NCI-H1092 (cell line): ENCODE measurements around the gene IL32.

ENCODE experiments used
- DNase-seq: peaks from one replicate; lab custom pipeline; 2025; lab: John Stamatoyannopoulos, UW

The IL32 gene

GRCh38 chr16:3027983-3028715 is 37.3 kb upstream of the IL32 start:
- DNase-seq = peak; percentile 81

DNA sequence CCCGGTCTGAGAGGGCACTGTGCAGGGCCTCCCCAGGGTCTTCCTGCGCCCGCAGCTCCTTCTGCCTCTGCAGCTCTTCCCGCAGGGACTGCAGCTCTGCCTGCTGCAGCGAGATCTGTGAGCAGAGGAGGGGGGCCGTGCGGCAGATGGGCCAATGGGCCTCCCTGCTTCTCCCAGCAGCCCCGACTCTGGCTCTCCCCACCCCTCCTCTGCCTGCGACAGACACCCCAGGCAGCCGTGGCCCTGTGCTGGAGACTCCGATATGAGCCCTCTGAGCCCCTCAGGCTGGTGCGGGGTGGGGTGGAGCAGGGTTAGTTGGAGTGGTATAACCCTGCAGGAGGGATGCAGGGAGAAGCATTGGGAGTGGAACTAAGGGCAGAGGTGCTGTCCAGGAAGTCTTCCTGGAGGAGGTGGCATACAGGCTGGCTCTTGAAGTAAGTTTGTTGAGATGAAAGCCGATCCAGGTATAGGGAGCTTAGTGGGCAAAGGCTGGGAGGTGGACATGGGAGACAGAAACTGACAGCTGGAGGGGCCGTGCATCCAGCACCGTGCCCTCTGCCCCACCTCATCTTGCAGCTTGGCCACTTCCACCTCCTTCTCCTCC is 36.6 kb upstream of the IL32 start:
- DNase-seq = no peak

GRCh38 chr16:3029491-3030221 is 35.8 kb upstream of the IL32 start:
- DNase-seq = no peak

DNA sequence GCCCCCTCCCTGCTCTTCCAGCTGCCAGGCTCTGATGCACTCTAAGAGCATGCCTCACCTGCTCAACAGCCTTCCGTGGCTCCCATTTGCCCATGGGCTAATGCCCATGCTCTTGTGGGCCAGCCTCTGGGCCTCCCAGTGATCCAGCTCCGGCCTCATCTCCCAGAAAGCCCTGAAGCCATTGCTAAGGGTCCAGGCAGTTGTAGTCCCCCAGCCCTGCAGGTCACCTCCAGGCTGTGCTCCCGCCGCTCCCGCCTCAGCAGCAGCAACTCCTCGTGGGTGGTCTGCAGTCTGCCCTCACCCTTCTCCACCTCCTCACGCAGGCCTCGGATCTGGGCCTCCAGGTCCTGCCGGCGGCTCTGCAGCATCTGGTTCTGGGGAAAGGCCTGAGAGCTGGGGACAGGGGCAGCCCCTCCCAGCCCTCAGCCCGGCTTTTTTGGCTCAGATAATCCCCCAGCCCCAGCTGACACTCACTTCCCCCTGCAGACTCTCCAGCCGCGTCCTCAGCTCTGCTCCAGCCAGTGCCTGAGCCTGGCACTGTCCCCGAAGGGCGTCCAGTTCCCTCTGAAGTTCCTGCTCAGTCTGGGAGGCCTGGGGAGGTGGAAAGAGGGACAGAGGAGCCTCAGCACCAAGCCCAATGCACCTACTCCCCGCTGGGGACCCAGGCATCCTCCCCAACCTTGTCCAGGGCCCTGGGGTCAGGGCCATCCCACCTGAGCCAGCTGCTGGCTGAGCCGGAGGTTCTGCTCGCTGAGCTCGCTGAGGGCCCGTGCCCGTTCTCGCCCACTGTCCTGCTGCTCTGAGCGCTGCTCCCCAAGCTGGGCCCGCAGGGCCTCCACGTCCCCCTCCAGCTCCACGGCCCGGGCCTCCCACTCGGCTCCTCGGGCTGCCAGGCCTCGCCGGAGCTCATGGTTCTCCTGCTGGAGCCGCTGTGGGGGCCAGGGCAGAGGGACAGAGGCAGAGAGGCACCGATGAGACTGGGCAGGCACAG is 34.9 kb upstream of the IL32 start:
- DNase-seq = no peak

DNA sequence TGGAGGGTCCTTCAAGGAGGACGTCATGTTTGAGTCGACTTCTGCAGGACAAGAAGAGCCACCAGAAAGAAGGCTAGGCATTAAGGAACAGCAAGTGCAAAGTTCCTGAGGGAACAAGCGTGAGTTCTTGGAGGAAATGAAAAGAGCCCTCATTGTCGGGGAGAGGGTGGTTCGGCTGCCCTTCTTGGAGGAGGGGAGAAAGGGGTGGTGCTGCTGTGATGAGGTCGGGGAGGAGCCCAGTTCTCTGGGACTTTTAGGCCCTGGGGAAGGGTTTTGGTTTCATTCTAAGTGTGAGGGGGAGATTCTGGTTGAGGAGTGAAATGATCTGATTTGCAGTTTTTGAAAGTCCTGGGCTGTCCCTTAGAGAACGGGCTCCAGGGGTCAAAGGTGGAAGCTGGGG is 32.8 kb upstream of the IL32 start:
- no peak for DNase-seq

DNA sequence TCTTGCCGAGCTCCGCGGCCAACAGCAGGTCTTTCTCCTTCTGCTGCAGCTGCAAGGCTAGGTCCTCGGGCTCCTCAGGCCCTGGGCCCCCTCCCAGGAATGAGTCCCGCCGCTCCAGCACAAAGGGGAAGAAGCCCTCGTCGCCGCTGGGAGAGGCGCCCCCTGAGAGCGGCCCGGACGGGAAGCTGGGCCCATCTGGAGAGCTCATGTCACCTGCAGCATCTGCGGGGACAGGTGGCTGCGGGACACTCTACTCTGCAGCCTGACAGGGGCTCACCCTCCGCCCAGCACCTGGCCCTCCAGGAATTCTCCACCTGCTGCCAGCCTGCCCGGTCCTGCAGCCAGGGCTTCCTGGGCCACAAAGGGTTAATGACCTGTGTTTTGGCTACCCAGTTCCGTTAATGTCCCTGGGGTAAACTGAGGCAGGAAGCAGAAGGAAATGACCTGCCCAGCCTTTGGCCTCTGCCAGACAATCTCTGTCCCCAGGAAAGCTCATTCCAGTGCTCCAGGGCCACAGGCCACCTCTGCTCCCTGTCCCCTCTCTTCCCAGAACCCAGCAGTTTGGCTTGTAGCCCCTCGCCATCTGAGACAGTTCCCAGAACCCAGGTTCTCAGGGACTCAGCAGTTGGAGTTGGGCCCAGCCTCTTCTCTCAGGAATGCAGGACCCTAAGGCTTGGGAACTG is 30.0 kb upstream of the IL32 start:
- DNase-seq = no peak

GRCh38 chr16:3035972-3036725 is 29.3 kb upstream of the IL32 start:
- no peak for DNase-seq

GRCh38 chr16:3036726-3037315 is 28.6 kb upstream of the IL32 start, which contains the start of gene BICDL2:
BICDL2 (minus strand) TSS chr16:3036944; CDS start chr16:3035496, 1,448 bp downstream.
- DNase-seq = no peak

- no peak for DNase-seq
Measured at GRCh38 chr16:3038256-3038655, 27.2 kb upstream of the IL32 start.

DNA sequence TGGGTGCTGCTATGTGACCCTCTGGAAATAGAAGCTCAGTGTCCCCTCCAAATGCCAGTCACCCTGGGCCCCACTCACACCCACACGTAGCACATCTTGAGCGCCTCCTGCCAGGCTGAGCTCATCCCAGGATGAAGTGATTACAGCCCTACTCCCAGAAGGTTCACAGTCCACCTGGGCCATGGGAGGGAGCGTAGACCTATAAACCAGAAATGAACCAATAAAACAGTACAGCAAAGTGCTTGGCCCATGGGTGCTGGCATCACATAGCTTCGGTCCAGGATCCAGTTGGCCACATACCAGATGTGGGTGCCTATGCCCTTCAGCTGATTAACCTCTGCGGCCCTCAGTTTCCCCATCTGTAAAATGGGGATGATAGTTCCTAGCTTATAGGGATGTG is 26.5 kb upstream of the IL32 start:
- no peak for DNase-seq

- DNase-seq = no peak
Measured at GRCh38 chr16:3042376-3042775, 23.1 kb upstream of the IL32 start.

DNA sequence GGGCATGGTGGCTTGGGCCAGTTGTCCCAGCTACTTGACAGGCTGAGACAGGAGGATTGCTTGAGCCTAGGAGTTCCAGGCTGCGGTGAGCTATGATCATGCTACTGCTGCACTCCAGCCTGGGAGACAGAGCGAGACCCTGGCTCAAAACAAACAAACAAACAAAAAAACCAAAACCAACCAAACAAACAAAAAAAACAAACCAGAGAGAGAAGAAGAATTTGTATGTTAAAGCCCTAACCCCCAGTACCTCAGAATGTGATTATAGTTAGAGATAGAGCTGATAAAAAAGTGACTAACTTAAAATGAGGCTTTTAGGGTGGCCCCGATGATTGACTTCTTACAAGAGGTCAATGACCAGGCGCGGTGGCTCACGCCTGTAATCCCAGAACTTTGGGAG is 20.7 kb upstream of the IL32 start:
- no peak for DNase-seq

- DNase-seq = no peak
Measured at GRCh38 chr16:3045758-3046640, 19.4 kb upstream of the IL32 start, which contains the start of gene MMP25. MMP25 (plus strand) TSS chr16:3046561; CDS start chr16:3046918, 357 bp downstream.

DNA sequence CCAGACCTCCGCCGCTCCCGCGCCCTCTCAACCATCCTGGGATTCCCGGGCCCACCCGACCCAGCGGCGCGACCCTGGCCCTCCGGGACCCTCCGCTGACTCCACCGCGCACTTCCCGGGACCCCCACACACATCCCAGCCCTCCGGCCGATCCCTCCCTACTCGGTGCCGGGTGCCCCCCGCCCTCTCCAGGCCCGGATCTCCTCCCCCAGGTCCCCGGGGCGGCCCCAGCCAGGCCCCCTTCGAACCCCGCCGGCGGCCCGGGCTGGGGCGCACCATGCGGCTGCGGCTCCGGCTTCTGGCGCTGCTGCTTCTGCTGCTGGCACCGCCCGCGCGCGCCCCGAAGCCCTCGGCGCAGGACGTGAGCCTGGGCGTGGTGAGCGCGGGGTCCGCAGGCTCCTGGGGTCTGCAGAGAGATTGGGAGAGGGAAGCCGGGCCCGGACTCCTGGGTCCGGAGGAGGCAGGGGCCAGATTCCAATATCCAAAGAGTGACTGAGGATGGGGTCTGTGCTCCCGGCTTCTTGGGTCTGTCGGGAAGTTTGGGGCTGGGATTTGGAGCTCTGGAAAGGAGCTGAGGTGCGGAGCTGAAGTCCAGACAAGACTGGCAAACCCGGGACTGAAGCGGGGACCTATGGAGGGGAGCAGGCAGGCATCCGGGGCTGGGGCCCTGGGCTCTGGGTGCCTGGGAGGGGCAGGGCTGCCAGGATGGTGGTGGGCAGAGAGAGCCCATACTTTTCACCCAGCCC is 18.6 kb upstream of the IL32 start:
- no peak for DNase-seq

DNA sequence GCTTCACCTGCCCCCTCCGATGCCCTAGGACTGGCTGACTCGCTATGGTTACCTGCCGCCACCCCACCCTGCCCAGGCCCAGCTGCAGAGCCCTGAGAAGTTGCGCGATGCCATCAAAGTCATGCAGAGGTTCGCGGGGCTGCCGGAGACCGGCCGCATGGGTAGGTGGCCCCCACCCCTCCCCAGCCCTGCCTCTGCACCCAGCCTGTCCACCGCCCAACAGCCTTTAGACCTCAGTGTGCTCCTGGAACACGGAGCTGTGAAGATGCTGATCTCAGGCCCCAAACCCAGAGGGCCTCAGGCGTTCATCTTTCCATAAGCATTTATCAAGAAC is 18.1 kb upstream of the IL32 start:
- no peak for DNase-seq

- DNase-seq = no peak
Measured at GRCh38 chr16:3049921-3050481, 15.4 kb upstream of the IL32 start.

DNA sequence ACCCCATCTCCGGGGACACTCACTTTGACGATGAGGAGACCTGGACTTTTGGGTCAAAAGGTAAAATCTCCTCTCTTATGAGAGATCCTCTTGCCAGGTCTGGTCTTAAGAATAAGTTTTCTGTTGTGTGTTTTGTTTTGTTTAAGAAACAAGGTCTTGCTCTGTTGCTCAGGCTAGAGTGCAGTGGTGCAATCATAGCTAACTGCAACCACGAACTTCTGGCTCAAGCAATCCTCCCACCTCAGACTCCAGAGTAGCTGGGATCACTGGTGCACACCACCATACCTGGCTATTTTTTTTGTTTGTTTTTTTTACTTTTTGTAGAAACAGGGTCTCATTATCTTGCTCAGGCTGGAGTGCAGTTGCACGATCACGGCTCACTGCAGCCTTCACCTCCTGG is 15.0 kb upstream of the IL32 start:
- DNase-seq = no peak

DNA sequence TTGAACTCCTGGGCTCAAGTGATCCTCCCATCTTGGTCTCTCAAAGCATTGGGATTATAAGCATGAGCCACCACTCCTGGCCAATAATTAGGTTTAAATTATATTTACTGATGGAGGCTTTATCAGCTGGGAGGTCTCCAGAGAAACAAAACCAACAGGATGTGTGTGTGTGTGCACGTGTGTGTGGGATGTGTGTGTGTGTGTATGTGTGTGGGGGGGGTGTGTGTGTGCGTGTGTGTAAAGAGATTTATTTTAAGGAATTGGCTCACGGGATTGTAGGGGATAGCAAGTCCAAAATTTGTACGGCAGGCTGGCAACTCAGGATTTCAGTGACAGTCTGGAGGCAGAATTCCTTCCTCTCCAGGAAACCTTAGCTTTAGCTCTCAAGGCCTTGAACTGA is 14.4 kb upstream of the IL32 start:
- DNase-seq = no peak
